Caco-2 (cell line): ENCODE measurements around the gene C14orf119. TPM values are rescaled to one million over a fixed set of nuclear protein-coding genes. Genes with fewer than 3 reads are reported as not detected.

Source experiments
- BruUV-seq: library from RNA; stranded (reverse); fragments of 400-500 nt; replicated peaks from 2 replicates; lab custom pipeline; 2021; lab: Mats Ljungman, UMichigan
- CTCF ChIA-PET: fragments of 300-600 bp; sonication (Branson Sonifier 250); formaldehyde crosslinking; loops from one replicate; lab custom pipeline; 2022; ENCODE audit warnings: antibody characterized with exemption; lab: Charles Lee
- POLR2A ChIA-PET: fragments of 300-600 bp; sonication (Branson Sonifier 250); formaldehyde crosslinking; loops from one replicate; lab custom pipeline; 2022; ENCODE audit warnings: antibody characterized with exemption; lab: Charles Lee
- DNase-seq, 2 experiments: peaks; one replicate each; pipeline versions ENCODE4 v3.0.0 to v3.0.0-alpha.2; 2020 to 2022
- H3K27me3 ChIP-seq: replicated peaks from 2 replicates; pipeline ENCODE4 v1.6.0; 2011; ENCODE audit warnings: low read length; ENCODE audit not compliant: control insufficient read depth, insufficient read depth
- H3K36me3 ChIP-seq: 2 replicates; pipeline ENCODE4 v1.5.1; 2011; ENCODE audit warnings: low read length; ENCODE audit not compliant: control insufficient read depth, insufficient read depth
- H3K4me1 ChIP-seq: fragments of 250-450 bp; sonication (Bioruptor Pico); 2 replicates; pipeline ENCODE4 v1.5.1; 2020; ENCODE audit warnings: mild to moderate bottlenecking
- H3K4me3 ChIP-seq: 2 replicates; pipeline ENCODE4 v1.5.1; 2011; ENCODE audit warnings: low read depth, mild to moderate bottlenecking, control low read depth, low read length
- H3K9me3 ChIP-seq: fragments of 250-450 bp; sonication (Bioruptor Pico); 2 replicates; pipeline ENCODE4 v1.5.1; 2020; ENCODE audit warnings: mild to moderate bottlenecking, moderate library complexity
- H3K27ac Mint-ChIP-seq: one replicate; pipeline ENCODE4 v1.8.0; 2022; ENCODE audit warnings: mixed read lengths; ENCODE audit not compliant: unreplicated experiment
- H3K27me3 Mint-ChIP-seq: one replicate; pipeline ENCODE4 v1.8.0; 2022; ENCODE audit warnings: mixed read lengths; ENCODE audit not compliant: insufficient read depth, unreplicated experiment
- H3K36me3 Mint-ChIP-seq: one replicate; pipeline ENCODE4 v1.8.0; 2022; ENCODE audit warnings: mild to moderate bottlenecking, mixed read lengths; ENCODE audit not compliant: insufficient read depth, unreplicated experiment
- H3K4me1 Mint-ChIP-seq: one replicate; pipeline ENCODE4 v1.8.0; 2022; ENCODE audit warnings: low read depth, mixed read lengths; ENCODE audit not compliant: unreplicated experiment
- H3K4me3 Mint-ChIP-seq: one replicate; pipeline ENCODE4 v1.8.0; 2022; ENCODE audit warnings: mild to moderate bottlenecking, moderate library complexity, mixed read lengths; ENCODE audit not compliant: unreplicated experiment
- H3K9me3 Mint-ChIP-seq: one replicate; pipeline ENCODE4 v1.8.0; 2022; ENCODE audit warnings: mixed read lengths; ENCODE audit not compliant: unreplicated experiment
- intact Hi-C: fragments of 100-400 bp; cut with micrococcal nuclease; formaldehyde crosslinking; loops from one replicate; pipeline ENCODE4 v1.10.0; 2022; ENCODE audit not compliant: unreplicated experiment
- total RNA-seq: library from RNA; stranded (reverse); gene quantifications from 2 replicates; pipeline ENCODE4 v1.2.3, GENCODE V29; 2022
- TF ChIP-seq, protein P1 (sequence below), 2 experiments: fragments of 200-600 bp in 1 of 2; IDR thresholded peaks; 1 replicate in 1 of 2; 2 replicates in 1 of 2; pipeline versions ENCODE4 v1.5.1 to v1.8.0; 2011 to 2022; ENCODE audit warnings: antibody characterized with exemption in 1 of 2, control low read depth in 1 of 2, inconsistent platforms in 1 of 2, low read depth in 1 of 2, low read length in 1 of 2, mild to moderate bottlenecking in 1 of 2, moderate library complexity in 1 of 2; ENCODE audit not compliant: insufficient read depth in 1 of 2, severe bottlenecking in 1 of 2, unreplicated experiment in 1 of 2

The C14orf119 gene
- total RNA-seq, 1 experiment from 2014 or later, result 52.0 TPM

GRCh38 chr14:23047751-23048693 is 47.3 kb upstream of the C14orf119 start:
- CTCF ChIA-PET, result interaction anchor here (1.0 kb wide), 1 partner anchor 21 kb away, joined by 4 read pairs; no protein-coding TSS in a partner anchor
- Histone ChIP-seq H3K27me3 (no peaks in the 10 kb centered on the region), H3K36me3 (no peaks in the 10 kb centered on the region), H3K4me3 (no peak overlapping the region), H3K9me3 (no peaks in the 10 kb centered on the region), H3K4me1 (peaks cover 11% of the 10 kb centered on the region)
- Mint-ChIP-seq H3K36me3 (no peaks in the 10 kb centered on the region), H3K4me1 (no peaks in the 10 kb centered on the region), H3K4me3 (no peak overlapping the region), H3K27ac (no peak overlapping the region), H3K27me3 (no peaks in the 10 kb centered on the region), H3K9me3 (no peaks in the 10 kb centered on the region)
- no peak for DNase-seq
- POLR2A ChIA-PET, result interaction anchor here (0.6 to 0.9 kb wide), 2 partner anchors 8 to 43 kb away, joined by 3 read pairs; no protein-coding TSS in a partner anchor
- BruUV-seq, result no TSS peak
- TF ChIP-seq, protein P1, sequence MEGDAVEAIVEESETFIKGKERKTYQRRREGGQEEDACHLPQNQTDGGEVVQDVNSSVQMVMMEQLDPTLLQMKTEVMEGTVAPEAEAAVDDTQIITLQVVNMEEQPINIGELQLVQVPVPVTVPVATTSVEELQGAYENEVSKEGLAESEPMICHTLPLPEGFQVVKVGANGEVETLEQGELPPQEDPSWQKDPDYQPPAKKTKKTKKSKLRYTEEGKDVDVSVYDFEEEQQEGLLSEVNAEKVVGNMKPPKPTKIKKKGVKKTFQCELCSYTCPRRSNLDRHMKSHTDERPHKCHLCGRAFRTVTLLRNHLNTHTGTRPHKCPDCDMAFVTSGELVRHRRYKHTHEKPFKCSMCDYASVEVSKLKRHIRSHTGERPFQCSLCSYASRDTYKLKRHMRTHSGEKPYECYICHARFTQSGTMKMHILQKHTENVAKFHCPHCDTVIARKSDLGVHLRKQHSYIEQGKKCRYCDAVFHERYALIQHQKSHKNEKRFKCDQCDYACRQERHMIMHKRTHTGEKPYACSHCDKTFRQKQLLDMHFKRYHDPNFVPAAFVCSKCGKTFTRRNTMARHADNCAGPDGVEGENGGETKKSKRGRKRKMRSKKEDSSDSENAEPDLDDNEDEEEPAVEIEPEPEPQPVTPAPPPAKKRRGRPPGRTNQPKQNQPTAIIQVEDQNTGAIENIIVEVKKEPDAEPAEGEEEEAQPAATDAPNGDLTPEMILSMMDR (IDR thresholded peaks at IDR 0.05; ENCODE audit: insufficient read depth in 1 of 2, low read depth in 1 of 2, low read length in 1 of 2, severe bottlenecking in 1 of 2, unreplicated experiment in 1 of 2), result no peak
- intact Hi-C loops, result no loop called here

DNA sequence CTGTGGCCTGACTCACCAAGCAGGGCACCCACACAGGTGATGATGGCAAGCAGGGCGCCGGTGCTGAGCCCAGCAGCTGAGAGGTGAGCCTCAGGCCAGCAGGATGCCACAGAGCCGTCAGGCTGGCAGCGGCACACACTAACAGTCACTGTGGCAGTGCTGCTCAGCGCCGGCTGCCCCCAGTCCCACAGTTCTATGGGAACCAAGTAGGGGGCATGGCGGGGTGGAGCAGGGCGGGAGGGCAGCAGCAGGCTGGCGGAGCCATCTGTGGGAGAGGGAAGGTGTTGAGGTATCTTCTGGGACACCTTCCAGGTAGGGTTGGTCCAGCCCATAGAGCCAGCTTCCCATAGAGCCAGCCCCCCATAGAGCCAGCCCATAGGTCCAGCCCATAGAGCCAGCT is 46.3 kb upstream of the C14orf119 start:
- H3K4me1 Mint-ChIP-seq, result no peaks in the 10 kb centered on the region
- H3K27me3 ChIP-seq, result no peaks in the 10 kb centered on the region
- CTCF ChIA-PET, result no interaction called here

More for the DNA sequence above, 46.3 kb upstream of the C14orf119 start:
- Mint-ChIP-seq H3K27ac (no peak overlapping the region), H3K9me3 (no peaks in the 10 kb centered on the region), H3K36me3 (no peaks in the 10 kb centered on the region), H3K4me3 (no peak overlapping the region), H3K27me3 (no peaks in the 10 kb centered on the region)
- Histone ChIP-seq H3K9me3 (no peaks in the 10 kb centered on the region), H3K4me3 (no peak overlapping the region), H3K4me1 (peaks cover 11% of the 10 kb centered on the region), H3K36me3 (no peaks in the 10 kb centered on the region)
- POLR2A ChIA-PET, result no interaction called here
- DNase-seq, result no peak
- BruUV-seq, result no TSS peak
- intact Hi-C loops, result no loop called here
- TF ChIP-seq, protein P1 (IDR thresholded peaks at IDR 0.05; ENCODE audit: insufficient read depth in 1 of 2, low read depth in 1 of 2, low read length in 1 of 2, severe bottlenecking in 1 of 2, unreplicated experiment in 1 of 2), result no peak
